ES-I3 (cell line): Measurements from ENCODE around the gene DYNC1I1.

Source experiments
- H3K36me3 ChIP-seq: 2 replicates; pipeline ENCODE4 v1.6.1; 2013; ENCODE audit warnings: mild to moderate bottlenecking, low read length, control low read depth, moderate library complexity; ENCODE audit not compliant: insufficient read depth
- H3K4me1 ChIP-seq: 2 replicates; pipeline ENCODE4 v1.6.1; 2013; ENCODE audit warnings: mild to moderate bottlenecking, control low read depth, low read length; ENCODE audit not compliant: insufficient read depth
- H3K9ac ChIP-seq: 2 replicates; pipeline ENCODE4 v1.6.1; 2013; ENCODE audit warnings: low read depth, mild to moderate bottlenecking, low read length, moderate library complexity
- H3K9me3 ChIP-seq: 2 replicates; pipeline ENCODE4 v1.6.1; 2013; ENCODE audit warnings: mild to moderate bottlenecking, low read length, moderate library complexity; ENCODE audit not compliant: control insufficient read depth, insufficient read depth

DYNC1I1 gene

GRCh38 chr7:95847061-95847460 lies 74.7 kb downstream of the DYNC1I1 start:
- Histone ChIP-seq H3K36me3 (no peaks in the 10 kb centered on the region), H3K9ac (no peak overlapping the region), H3K4me1 (no peaks in the 10 kb centered on the region)

GRCh38 chr7:95859429-95859828 lies 87.1 kb downstream of the DYNC1I1 start:
- Histone ChIP-seq H3K9me3 (no peaks in the 10 kb centered on the region), H3K36me3 (no peaks in the 10 kb centered on the region), H3K4me1 (peaks cover 4% of the 10 kb centered on the region; the same call in 1 of the 2 replicates), H3K9ac (no peak overlapping the region)

More at GRCh38 chr7:95847061-95847460, 74.7 kb downstream of the DYNC1I1 start:
- H3K9me3 ChIP-seq, result no peaks in the 10 kb centered on the region

GRCh38 chr7:95861041-95861440 lies 88.7 kb downstream of the DYNC1I1 start:
- Histone ChIP-seq H3K4me1 (peaks cover 4% of the 10 kb centered on the region; the same call in 1 of the 2 replicates), H3K9me3 (no peaks in the 10 kb centered on the region), H3K36me3 (no peaks in the 10 kb centered on the region), H3K9ac (no peak overlapping the region)

GRCh38 chr7:95863623-95864022 lies 91.3 kb downstream of the DYNC1I1 start:
- Histone ChIP-seq H3K9me3 (no peaks in the 10 kb centered on the region), H3K4me1 (peaks cover 4% of the 10 kb centered on the region; the same call in 1 of the 2 replicates), H3K9ac (no peak overlapping the region), H3K36me3 (no peaks in the 10 kb centered on the region)

- Histone ChIP-seq H3K9me3 (no peaks in the 10 kb centered on the region), H3K4me1 (peaks cover 4% of the 10 kb centered on the region; the same call in 1 of the 2 replicates), H3K36me3 (no peaks in the 10 kb centered on the region), H3K9ac (no peak overlapping the region)
These were observed 93.5 kb downstream of the DYNC1I1 start for GRCh38 chr7:95865716-95866371.

GRCh38 chr7:95867309-95867708 lies 95.0 kb downstream of the DYNC1I1 start:
- H3K4me1 ChIP-seq, result no peaks in the 10 kb centered on the region
- H3K9ac ChIP-seq, result no peak overlapping the region
- H3K9me3 ChIP-seq, result no peaks in the 10 kb centered on the region
- H3K36me3 ChIP-seq, result no peaks in the 10 kb centered on the region

GRCh38 chr7:95871075-95871848 lies 98.9 kb downstream of the DYNC1I1 start:
- Histone ChIP-seq H3K9ac (no peak overlapping the region), H3K36me3 (no peaks in the 10 kb centered on the region), H3K4me1 (no peaks in the 10 kb centered on the region), H3K9me3 (peaks cover 2% of the 10 kb centered on the region; the same call in 1 of the 2 replicates)

GRCh38 chr7:95871896-95872295 lies 99.5 kb downstream of the DYNC1I1 start:
- peaks cover 2% of the 10 kb centered on the region; the same call in 1 of the 2 replicates for H3K9me3 ChIP-seq
- no peak overlapping the region for H3K9ac ChIP-seq
- H3K4me1 ChIP-seq, result no peaks in the 10 kb centered on the region
- no peaks in the 10 kb centered on the region for H3K36me3 ChIP-seq

GRCh38 chr7:95874129-95874528 lies 101.8 kb downstream of the DYNC1I1 start:
- Histone ChIP-seq H3K9ac (no peak overlapping the region), H3K36me3 (no peaks in the 10 kb centered on the region), H3K4me1 (no peaks in the 10 kb centered on the region), H3K9me3 (peaks cover 6% of the 10 kb centered on the region; the same call in 1 of the 2 replicates)

- no peaks in the 10 kb centered on the region for H3K36me3 ChIP-seq
- peaks cover 6% of the 10 kb centered on the region; the same call in 1 of the 2 replicates for H3K9me3 ChIP-seq
- no peak overlapping the region for H3K9ac ChIP-seq
- no peaks in the 10 kb centered on the region for H3K4me1 ChIP-seq
These were observed 102.3 kb downstream of the DYNC1I1 start for GRCh38 chr7:95874541-95875265.

- Histone ChIP-seq H3K4me1 (no peaks in the 10 kb centered on the region), H3K9ac (no peak overlapping the region), H3K9me3 (peaks cover 6% of the 10 kb centered on the region; the same call in 1 of the 2 replicates), H3K36me3 (no peaks in the 10 kb centered on the region)
These were observed 103.2 kb downstream of the DYNC1I1 start for GRCh38 chr7:95875519-95875918.

GRCh38 chr7:95878677-95879076 lies 106.3 kb downstream of the DYNC1I1 start:
- Histone ChIP-seq H3K36me3 (no peaks in the 10 kb centered on the region), H3K9ac (no peak overlapping the region), H3K9me3 (peaks cover 6% of the 10 kb centered on the region; the same call in 1 of the 2 replicates), H3K4me1 (no peaks in the 10 kb centered on the region)

GRCh38 chr7:95881597-95881996 lies 109.2 kb downstream of the DYNC1I1 start:
- Histone ChIP-seq H3K4me1 (no peaks in the 10 kb centered on the region), H3K36me3 (no peaks in the 10 kb centered on the region), H3K9me3 (peaks cover 4% of the 10 kb centered on the region; the same call in 1 of the 2 replicates), H3K9ac (no peak overlapping the region)

- H3K9me3 ChIP-seq, result no peaks in the 10 kb centered on the region
- H3K9ac ChIP-seq, result no peak overlapping the region
- no peaks in the 10 kb centered on the region for H3K36me3 ChIP-seq
- H3K4me1 ChIP-seq, result no peaks in the 10 kb centered on the region
These were observed 110.9 kb downstream of the DYNC1I1 start for GRCh38 chr7:95883217-95883616.
